Hepatocyte (in vitro differentiated cells): Measurements from ENCODE around the gene MFSD8. TPM values are rescaled to one million over a fixed set of nuclear protein-coding genes. Genes with fewer than 3 reads are reported as not detected.

Experiments
- DNase-seq: peaks from one replicate; pipeline ENCODE4 v3.0.0-alpha.2; 2016; ENCODE audit warnings: low spot score
- H2AFZ ChIP-seq: fragments of 200-600 bp; sonication (generic); 2 replicates; pipeline ENCODE4 v1.6.0; 2016; ENCODE audit warnings: antibody characterized with exemption, mild to moderate bottlenecking
- H3K27ac ChIP-seq: fragments of 200-600 bp; sonication (generic); 2 replicates; pipeline ENCODE4 v1.5.1; 2016; ENCODE audit warnings: mild to moderate bottlenecking
- H3K27me3 ChIP-seq: fragments of 200-600 bp; sonication (generic); 2 replicates; pipeline ENCODE4 v1.6.1; 2016
- H3K36me3 ChIP-seq: fragments of 200-600 bp; sonication (generic); replicated peaks from 2 replicates; pipeline ENCODE4 v1.5.1; 2016; ENCODE audit warnings: low read depth; ENCODE audit not compliant: insufficient read depth
- H3K4me1 ChIP-seq: fragments of 200-600 bp; sonication (generic); 2 replicates; pipeline ENCODE4 v1.5.1; 2016; ENCODE audit warnings: mild to moderate bottlenecking, moderate library complexity; ENCODE audit not compliant: insufficient read depth
- H3K4me2 ChIP-seq: fragments of 200-600 bp; sonication (generic); 2 replicates; pipeline ENCODE4 v1.6.0; 2016
- H3K4me3 ChIP-seq: fragments of 200-600 bp; sonication (generic); 2 replicates; pipeline ENCODE4 v1.5.1; 2016; ENCODE audit warnings: mild to moderate bottlenecking
- H3K79me2 ChIP-seq: fragments of 200-600 bp; sonication (generic); 2 replicates; pipeline ENCODE4 v1.6.0; 2017; ENCODE audit warnings: mild to moderate bottlenecking
- H3K9me2 ChIP-seq: fragments of 200-600 bp; sonication (generic); replicated peaks from 2 replicates; pipeline ENCODE4 v1.6.0; 2017; ENCODE audit warnings: mild to moderate bottlenecking; ENCODE audit not compliant: insufficient read depth
- H3K9me3 ChIP-seq: fragments of 200-600 bp; sonication (generic); 2 replicates; pipeline ENCODE4 v1.5.1; 2016; ENCODE audit warnings: low read depth, mild to moderate bottlenecking
- H4K20me1 ChIP-seq: fragments of 200-600 bp; sonication (generic); 2 replicates; pipeline ENCODE4 v1.6.0; 2016; ENCODE audit warnings: mild to moderate bottlenecking; ENCODE audit not compliant: insufficient read depth, poor library complexity, severe bottlenecking
- EZH2 ChIP-seq: fragments of 200-600 bp; sonication (generic); IDR thresholded peaks from 2 replicates; pipeline ENCODE4 v1.6.1; 2016; ENCODE audit warnings: antibody characterized with exemption, mild to moderate bottlenecking, borderline replicate concordance
- EZH2phosphoT487 ChIP-seq: fragments of 200-600 bp; sonication (generic); IDR thresholded peaks from one replicate; pipeline ENCODE4 v1.6.1; 2018; ENCODE audit warnings: antibody characterized with exemption, mild to moderate bottlenecking, low read depth, moderate library complexity; ENCODE audit not compliant: unreplicated experiment, severe bottlenecking
- WGBS: methylation state at CpG from one replicate; pipeline ENCODE4 v1.1.6; 2016; ENCODE audit warnings: low lambda C conversion rate; ENCODE audit errors: missing lambda C conversion rate; 5-methylcytosine and 5-hydroxymethylcytosine counted together
- polyA plus RNA-seq: library from polyadenylated mRNA; unstranded; fragments of >200 nt; fragmentation: Nextera tagmentation; extraction: Ambion mirVana; gene quantifications from 2 replicates; pipeline ENCODE4 v1.2.1, GENCODE V29; 2016
- total RNA-seq: library from RNA; depleted of rRNA; stranded (reverse); fragments of >200 nt; gene quantifications from 2 replicates; pipeline ENCODE4 v1.2.3, GENCODE V29; 2014
- TF ChIP-seq, protein P1 (sequence below): fragments of 200-600 bp; sonication (generic); IDR thresholded peaks from 2 replicates; pipeline ENCODE4 v1.5.1; 2016; ENCODE audit warnings: antibody characterized with exemption, mild to moderate bottlenecking; ENCODE audit not compliant: poor library complexity

MFSD8 gene
- total and polyA plus RNA-seq, 2 experiments from 2014 or later: 17.0 to 30.1 TPM

GRCh38 chr4:127880763-127881562 is 84.0 kb downstream of the MFSD8 start, which contains the start of gene PLK4:
PLK4 (plus strand) TSS chr4:127880893; CDS start chr4:127881135, 242 bp downstream.
- no peaks in the 10 kb centered on the region for H4K20me1 ChIP-seq
- under 1% methylated on average over 55 of the region's 70 CpGs for WGBS
- no peaks in the 10 kb centered on the region for H3K36me3 ChIP-seq
- peak within 1 kb of the TSS; percentile 87 for H3K4me2 ChIP-seq
- H3K4me1 ChIP-seq: no peaks in the 10 kb centered on the region
- no peaks in the 10 kb centered on the region for H3K27me3 ChIP-seq
- TF ChIP-seq, protein P1, sequence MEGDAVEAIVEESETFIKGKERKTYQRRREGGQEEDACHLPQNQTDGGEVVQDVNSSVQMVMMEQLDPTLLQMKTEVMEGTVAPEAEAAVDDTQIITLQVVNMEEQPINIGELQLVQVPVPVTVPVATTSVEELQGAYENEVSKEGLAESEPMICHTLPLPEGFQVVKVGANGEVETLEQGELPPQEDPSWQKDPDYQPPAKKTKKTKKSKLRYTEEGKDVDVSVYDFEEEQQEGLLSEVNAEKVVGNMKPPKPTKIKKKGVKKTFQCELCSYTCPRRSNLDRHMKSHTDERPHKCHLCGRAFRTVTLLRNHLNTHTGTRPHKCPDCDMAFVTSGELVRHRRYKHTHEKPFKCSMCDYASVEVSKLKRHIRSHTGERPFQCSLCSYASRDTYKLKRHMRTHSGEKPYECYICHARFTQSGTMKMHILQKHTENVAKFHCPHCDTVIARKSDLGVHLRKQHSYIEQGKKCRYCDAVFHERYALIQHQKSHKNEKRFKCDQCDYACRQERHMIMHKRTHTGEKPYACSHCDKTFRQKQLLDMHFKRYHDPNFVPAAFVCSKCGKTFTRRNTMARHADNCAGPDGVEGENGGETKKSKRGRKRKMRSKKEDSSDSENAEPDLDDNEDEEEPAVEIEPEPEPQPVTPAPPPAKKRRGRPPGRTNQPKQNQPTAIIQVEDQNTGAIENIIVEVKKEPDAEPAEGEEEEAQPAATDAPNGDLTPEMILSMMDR: no peak
- no peak for TF ChIP-seq EZH2
- no peak for TF ChIP-seq EZH2phosphoT487
- H3K9me3 ChIP-seq: no peaks in the 10 kb centered on the region
- peak within 1 kb of the TSS; percentile 42 for H3K4me3 ChIP-seq
- peak within 1 kb of the TSS; percentile 88 for H3K27ac ChIP-seq
- no peaks in the 10 kb centered on the region for H3K9me2 ChIP-seq
- peak within 1 kb of the TSS; percentile 97 for H2AFZ ChIP-seq
- DNase-seq: peak; percentile 99
- H3K79me2 ChIP-seq: peaks cover 13% of the 10 kb centered on the region

DNA sequence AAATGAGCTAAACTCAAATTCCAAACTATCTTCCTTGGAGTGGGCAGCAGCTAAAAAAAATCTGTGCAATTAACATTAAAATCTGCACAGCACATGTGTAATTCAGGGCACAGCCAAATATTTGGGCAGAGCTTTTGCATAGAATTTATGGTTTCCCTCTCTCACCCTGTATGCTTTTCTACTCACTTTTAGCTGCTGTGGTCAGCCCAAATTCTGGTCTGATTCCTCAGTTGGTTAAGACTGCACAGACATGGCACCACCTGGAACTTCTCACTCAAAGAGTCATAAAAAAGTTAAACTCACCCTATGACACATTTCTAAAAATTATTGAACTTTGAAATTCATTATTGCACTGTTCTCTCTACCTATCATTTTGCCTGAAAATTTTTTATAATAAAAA is 89.2 kb downstream of the MFSD8 start:
- Histone ChIP-seq H3K27me3 (no peaks in the 10 kb centered on the region), H3K4me2 (no peak overlapping the region), H2AFZ (no peak overlapping the region), H3K27ac (no peak overlapping the region), H3K79me2 (peaks cover 13% of the 10 kb centered on the region), H3K36me3 (no peaks in the 10 kb centered on the region), H3K9me3 (no peaks in the 10 kb centered on the region), H3K4me1 (no peaks in the 10 kb centered on the region), H4K20me1 (no peaks in the 10 kb centered on the region), H3K4me3 (no peak overlapping the region), H3K9me2 (no peaks in the 10 kb centered on the region)
- no peak for TF ChIP-seq EZH2
- TF ChIP-seq EZH2phosphoT487: no peak
- TF ChIP-seq, protein P1: no peak
- no peak for DNase-seq

DNA sequence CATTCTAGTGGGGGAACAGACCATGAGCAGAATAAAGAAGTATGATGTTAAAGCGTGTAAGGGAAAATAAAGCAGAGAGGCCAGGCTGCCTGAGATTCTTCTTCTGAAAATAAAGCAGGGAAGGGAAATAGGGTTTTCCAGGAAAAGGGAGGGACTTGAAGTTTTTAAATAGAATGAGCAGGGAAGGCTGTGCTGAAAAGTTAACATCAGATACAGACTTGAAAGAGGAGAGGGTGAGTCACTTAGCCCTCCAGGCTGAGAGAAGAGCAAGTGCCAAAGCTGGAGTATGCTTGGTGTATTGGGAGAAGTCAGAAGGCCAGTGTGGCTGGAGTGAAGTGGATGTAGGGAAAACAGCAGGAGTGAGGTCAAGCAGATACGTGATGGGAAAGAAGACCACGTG is 94.3 kb downstream of the MFSD8 start:
- Histone ChIP-seq H3K4me1 (no peaks in the 10 kb centered on the region), H3K9me2 (no peaks in the 10 kb centered on the region), H3K27ac (no peak overlapping the region), H3K36me3 (no peaks in the 10 kb centered on the region), H3K9me3 (no peaks in the 10 kb centered on the region), H3K79me2 (no peaks in the 10 kb centered on the region), H3K27me3 (no peaks in the 10 kb centered on the region), H3K4me3 (no peak overlapping the region), H3K4me2 (no peak overlapping the region), H4K20me1 (no peaks in the 10 kb centered on the region), H2AFZ (no peak overlapping the region)
- TF ChIP-seq, protein P1: no peak
- TF ChIP-seq EZH2phosphoT487 (no peak), EZH2 (no peak)
- DNase-seq: no peak
- 83% methylated on average over 3 of the region's 3 CpGs for WGBS
